Subcutaneous abdominal adipose tissue (tissue), 5 donors: ENCODE measurements around the gene TTLL9.
"Not testable (repeated sequence)": the region's sequence is repeated elsewhere in the genome, so short reads cannot be mapped to it uniquely, and the experiment has no call there.

ENCODE experiments used
- H3K27ac ChIP-seq: one replicate; pipeline ENCODE4 v1.7.0; 2013; ENCODE audit warnings: low read depth, mild to moderate bottlenecking, inconsistent platforms, low read length, moderate library complexity
- H3K27me3 ChIP-seq, 5 donors: one replicate each; pipeline ENCODE4 v1.7.0; 2013; ENCODE audit warnings: low read length in 5 of 5, inconsistent platforms in 1 of 5; ENCODE audit not compliant: control insufficient read depth in 5 of 5, insufficient read depth in 4 of 5
- H3K36me3 ChIP-seq, 5 donors: one replicate each; pipeline ENCODE4 v1.7.0; 2013; ENCODE audit warnings: low read length in 5 of 5; ENCODE audit not compliant: control insufficient read depth in 5 of 5, insufficient read depth in 5 of 5
- H3K4me1 ChIP-seq, 5 donors: one replicate each; pipeline ENCODE4 v1.7.0; 2013; ENCODE audit warnings: low read length in 5 of 5, mild to moderate bottlenecking in 3 of 5, moderate library complexity in 1 of 5; ENCODE audit not compliant: control insufficient read depth in 5 of 5, insufficient read depth in 5 of 5
- H3K4me3 ChIP-seq, 5 donors: one replicate each; pipeline ENCODE4 v1.7.0; 2013; ENCODE audit warnings: low read length in 5 of 5, low read depth in 1 of 5
- H3K9ac ChIP-seq, 5 donors: one replicate each; pipeline ENCODE4 v1.7.0; 2013; ENCODE audit warnings: low read length in 5 of 5, mild to moderate bottlenecking in 4 of 5, moderate library complexity in 3 of 5
- H3K9me3 ChIP-seq, 5 donors: one replicate each; pipeline ENCODE4 v1.7.0; 2013; ENCODE audit warnings: low read length in 5 of 5; ENCODE audit not compliant: control insufficient read depth in 5 of 5
- donor health status: healthy.
- donor health status: healthy.
- donor health status: healthy.
- donor health status: healthy.
- donor health status: healthy.

Gene TTLL9

GRCh38 chr20:31918466-31919105 is 48.2 kb downstream of the TTLL9 start:
- Histone ChIP-seq H3K9me3 (no peaks in the 10 kb centered on the region), H3K36me3 (no peaks in the 10 kb centered on the region), H3K4me1 (no peaks in the 10 kb centered on the region), H3K9ac (no peak overlapping the region), H3K4me3 (no peak overlapping the region), H3K27ac (no peak overlapping the region), H3K27me3 (peaks cover 6 to 17% (median 10%) of the 10 kb centered on the region in 5 donors)

- no peaks in the 10 kb centered on the region for H3K9me3 ChIP-seq
- H3K4me3 ChIP-seq = no peak overlapping the region
- no peak overlapping the region for H3K27ac ChIP-seq
- H3K9ac ChIP-seq = no peak overlapping the region
- no peaks in the 10 kb centered on the region for H3K4me1 ChIP-seq
- peaks cover 6 to 21% (median 10%) of the 10 kb centered on the region in 5 donors for H3K27me3 ChIP-seq
- no peaks in the 10 kb centered on the region for H3K36me3 ChIP-seq
Measured at GRCh38 chr20:31919410-31920155, 49.1 kb downstream of the TTLL9 start.

GRCh38 chr20:31920275-31920855 is 49.9 kb downstream of the TTLL9 start:
- Histone ChIP-seq H3K36me3 (no peaks in the 10 kb centered on the region), H3K27ac (no peak overlapping the region), H3K4me3 (no peak overlapping the region), H3K9ac (no peak overlapping the region), H3K9me3 (no peaks in the 10 kb centered on the region), H3K27me3 (peaks cover 6 to 21% (median 10%) of the 10 kb centered on the region in 5 donors), H3K4me1 (no peaks in the 10 kb centered on the region)

GRCh38 chr20:31921480-31921879 is 51.0 kb downstream of the TTLL9 start:
- H3K36me3 ChIP-seq, H3K9me3 ChIP-seq, H3K4me1 ChIP-seq, H3K4me3 ChIP-seq, H3K27ac ChIP-seq, H3K9ac ChIP-seq: not testable (repeated sequence)
- H3K27me3 ChIP-seq = peaks cover 6 to 28% (median 16%) of the 10 kb centered on the region in 5 donors

GRCh38 chr20:31922181-31922580 is 51.7 kb downstream of the TTLL9 start:
- H3K27me3 ChIP-seq = peaks cover 6 to 28% (median 16%) of the 10 kb centered on the region in 5 donors
- no peaks in the 10 kb centered on the region for H3K36me3 ChIP-seq
- H3K4me3 ChIP-seq = no peak overlapping the region
- H3K4me1 ChIP-seq = no peaks in the 10 kb centered on the region
- no peaks in the 10 kb centered on the region for H3K9me3 ChIP-seq
- H3K27ac ChIP-seq = no peak overlapping the region
- H3K9ac ChIP-seq = no peak overlapping the region

GRCh38 chr20:31922588-31922987 is 52.2 kb downstream of the TTLL9 start:
- H3K9me3 ChIP-seq = no peaks in the 10 kb centered on the region
- H3K4me1 ChIP-seq = no peaks in the 10 kb centered on the region
- no peak overlapping the region for H3K4me3 ChIP-seq
- no peaks in the 10 kb centered on the region for H3K36me3 ChIP-seq
- no peak overlapping the region for H3K27ac ChIP-seq
- H3K27me3 ChIP-seq = peaks cover 6 to 28% (median 16%) of the 10 kb centered on the region in 5 donors
- H3K9ac ChIP-seq = no peak overlapping the region

GRCh38 chr20:31923388-31924331 is 53.2 kb downstream of the TTLL9 start:
- Histone ChIP-seq H3K4me3 (no peak overlapping the region), H3K27ac (no peak overlapping the region), H3K9me3 (no peaks in the 10 kb centered on the region), H3K27me3 (peaks cover 6 to 28% (median 16%) of the 10 kb centered on the region in 5 donors), H3K36me3 (no peaks in the 10 kb centered on the region), H3K4me1 (no peaks in the 10 kb centered on the region), H3K9ac (no peak overlapping the region)

- Histone ChIP-seq H3K36me3 (no peaks in the 10 kb centered on the region), H3K27ac (no peak overlapping the region), H3K9me3 (no peaks in the 10 kb centered on the region), H3K4me3 (no peak overlapping the region), H3K9ac (no peak overlapping the region), H3K4me1 (no peaks in the 10 kb centered on the region), H3K27me3 (peaks cover 6 to 28% (median 14%) of the 10 kb centered on the region in 5 donors)
Measured at GRCh38 chr20:31924561-31924960, 54.1 kb downstream of the TTLL9 start.

GRCh38 chr20:31925631-31926030 is 55.2 kb downstream of the TTLL9 start:
- Histone ChIP-seq H3K4me3 (no peak overlapping the region), H3K27me3 (peaks cover 3 to 18% (median 7%) of the 10 kb centered on the region in 5 donors), H3K9me3 (no peaks in the 10 kb centered on the region), H3K36me3 (no peaks in the 10 kb centered on the region), H3K9ac (no peak overlapping the region), H3K27ac (no peak overlapping the region), H3K4me1 (no peaks in the 10 kb centered on the region)
